HG03280 (cell line): ENCODE measurements around the gene DSTN.

ENCODE experiments used
- ATAC-seq: cut with Tn5 transposase; IDR thresholded peaks from one replicate; pipeline ENCODE4 v1.9.1; 2021; ENCODE audit warnings: mild to moderate bottlenecking, moderate library complexity; ENCODE audit not compliant: unreplicated experiment

DSTN gene

DNA sequence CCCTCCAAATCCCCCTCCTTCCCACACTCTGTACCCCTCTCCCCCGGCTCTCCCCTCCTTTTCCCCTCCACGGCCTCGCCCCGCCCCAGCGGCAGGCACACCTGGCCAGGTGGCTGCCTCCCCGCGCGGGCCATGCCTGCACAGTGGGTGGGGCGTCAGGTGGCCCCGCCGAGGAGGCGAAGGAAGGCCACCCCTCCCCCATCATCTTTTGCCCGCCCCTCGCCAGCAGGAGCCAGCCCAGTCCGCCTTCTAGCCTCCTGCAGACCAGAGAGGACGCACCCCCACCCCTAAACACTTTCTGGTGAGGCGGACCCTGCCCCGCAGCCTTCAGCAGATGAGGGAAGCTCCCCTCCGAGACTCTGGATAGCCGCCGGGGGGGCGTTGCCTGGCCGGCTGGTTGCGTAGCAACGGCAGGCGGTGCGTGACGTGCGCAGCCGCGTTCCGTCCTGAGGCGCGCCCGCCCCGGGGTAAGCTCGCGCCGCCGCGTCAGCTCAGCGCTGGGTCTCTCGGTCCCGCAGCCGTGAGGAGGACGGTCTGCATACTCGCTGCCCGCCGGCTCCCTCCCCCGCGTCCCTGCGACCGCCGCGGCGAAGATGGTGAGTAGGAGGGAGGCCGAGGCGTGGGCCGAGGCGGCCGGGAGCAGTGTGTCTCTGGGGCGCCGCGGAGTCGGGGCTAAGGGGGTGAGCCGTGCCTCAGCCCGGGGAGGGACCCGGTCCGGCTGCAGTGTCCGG, at the start of gene DSTN:
Gene DSTN (plus strand): TSS at position 460 of the 731 bp plus-strand sequence. CDS start 134 bp downstream, at position 594.
- peak; percentile 94 for ATAC-seq

DNA sequence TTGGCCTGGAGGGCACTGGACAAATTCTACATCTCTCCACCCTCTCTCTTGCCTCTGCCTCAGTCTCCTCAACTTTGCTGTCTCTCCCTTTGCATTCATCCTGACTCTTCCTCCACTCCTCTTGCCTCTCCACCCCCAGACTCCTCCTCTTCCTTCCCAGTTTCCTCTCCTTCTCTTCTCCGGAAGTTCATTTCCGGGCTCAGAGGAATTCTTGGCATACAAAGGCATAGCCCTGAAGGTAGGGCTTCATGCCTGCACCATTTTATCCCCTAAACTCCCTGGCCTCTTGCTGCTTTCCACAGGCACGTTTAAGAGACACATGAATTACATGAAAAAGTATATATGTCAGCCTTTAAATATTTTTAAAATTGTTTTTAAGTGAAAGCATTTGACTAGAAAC, 49.3 kb upstream of the DSTN start:
- ATAC-seq, result no peak

DNA sequence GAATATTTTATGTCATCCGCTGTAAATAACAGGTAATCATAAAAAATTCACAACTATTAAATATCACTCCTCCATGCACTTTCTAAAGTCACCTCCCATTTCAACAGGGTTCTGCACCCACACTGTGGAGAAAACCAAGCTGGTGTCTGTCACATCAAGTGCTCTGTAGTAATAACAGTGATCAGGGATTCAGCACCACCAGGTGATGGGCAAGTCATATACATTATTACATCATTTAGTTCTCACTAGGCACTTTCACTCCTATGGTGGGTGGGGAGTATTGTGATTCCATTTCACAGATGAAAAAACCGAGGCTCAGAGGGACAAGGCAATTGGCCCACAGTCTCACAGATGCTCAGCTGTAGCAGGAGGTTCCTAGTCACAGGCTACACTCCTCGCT, 47.3 kb upstream of the DSTN start:
- no peak for ATAC-seq

DNA sequence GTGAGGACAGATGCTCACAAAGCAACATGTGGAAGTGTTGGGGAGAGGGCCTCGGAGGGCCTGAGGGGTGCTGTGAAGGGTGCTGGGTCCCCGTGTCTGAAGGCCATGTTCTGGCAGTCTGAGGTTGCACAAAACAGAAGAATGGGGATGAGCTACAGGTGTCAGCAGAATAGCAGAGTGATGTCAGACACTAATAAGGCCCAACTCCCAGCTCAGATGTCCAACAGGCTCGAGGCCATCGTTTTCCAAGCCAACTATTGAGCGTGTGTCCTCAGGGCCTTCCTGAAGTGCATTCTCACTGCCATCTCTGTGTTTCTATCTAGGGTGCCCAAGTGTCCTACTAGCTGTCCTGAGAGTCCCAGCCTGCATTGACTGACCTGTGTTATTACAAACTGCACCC, 46.5 kb upstream of the DSTN start:
- no peak for ATAC-seq

DNA sequence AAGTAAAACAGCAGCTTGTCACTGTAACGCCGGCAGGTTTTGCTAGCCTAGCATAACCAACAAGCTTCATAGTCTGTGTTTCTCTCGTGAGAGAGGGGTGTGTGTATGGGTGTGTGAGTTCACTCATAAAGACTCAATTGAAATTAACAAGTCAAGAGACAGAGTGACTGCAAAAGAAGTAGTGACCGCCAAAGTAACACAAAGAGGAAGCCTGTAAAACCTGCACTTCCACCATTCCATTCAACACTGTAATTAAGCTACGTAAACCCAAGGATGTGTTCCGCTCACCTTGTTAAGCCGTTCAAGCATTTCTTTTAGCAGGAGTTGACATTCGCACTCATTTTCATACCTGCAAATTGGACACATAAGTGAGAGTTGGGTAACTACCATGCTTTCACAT, 45.3 kb upstream of the DSTN start:
- no peak for ATAC-seq

DNA sequence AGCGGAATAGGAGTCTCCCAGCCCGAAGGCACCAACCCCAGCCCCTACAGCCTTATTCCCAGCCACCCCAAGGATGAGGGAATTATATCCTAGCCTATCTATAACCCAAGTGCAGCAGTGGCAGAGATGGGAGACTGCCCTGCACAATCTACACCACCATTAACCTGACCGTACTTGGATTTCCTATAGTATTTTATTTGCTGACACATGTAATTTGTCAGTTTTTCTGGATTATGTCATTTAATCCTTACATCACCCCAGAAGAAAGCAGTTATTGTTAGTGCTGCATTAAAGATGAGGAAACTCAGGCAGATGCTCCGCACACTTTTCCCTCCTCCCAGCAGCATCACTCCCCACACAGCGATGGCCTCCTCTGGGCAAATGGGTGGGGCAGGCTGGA, 44.7 kb upstream of the DSTN start:
- ATAC-seq, result no peak

DNA sequence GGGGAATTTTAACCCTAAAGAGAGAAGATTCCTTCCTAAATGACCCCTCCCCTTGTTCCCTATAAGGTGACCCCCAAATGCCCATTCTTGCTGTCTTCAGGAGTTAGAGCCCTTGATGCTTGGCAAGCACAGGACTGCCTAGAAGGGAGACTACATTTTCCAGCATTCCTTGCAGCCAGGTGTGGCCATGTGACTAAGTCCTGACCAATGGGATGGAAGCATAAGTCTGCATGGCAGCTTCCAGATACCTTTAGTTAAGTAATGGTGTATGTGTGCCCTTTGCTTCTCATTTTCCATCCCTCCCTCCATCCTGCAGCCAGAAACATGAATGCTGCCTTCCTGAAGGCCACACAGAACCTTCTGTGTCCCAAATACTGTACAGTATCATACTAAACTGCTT, 44.2 kb upstream of the DSTN start:
- no peak for ATAC-seq

DNA sequence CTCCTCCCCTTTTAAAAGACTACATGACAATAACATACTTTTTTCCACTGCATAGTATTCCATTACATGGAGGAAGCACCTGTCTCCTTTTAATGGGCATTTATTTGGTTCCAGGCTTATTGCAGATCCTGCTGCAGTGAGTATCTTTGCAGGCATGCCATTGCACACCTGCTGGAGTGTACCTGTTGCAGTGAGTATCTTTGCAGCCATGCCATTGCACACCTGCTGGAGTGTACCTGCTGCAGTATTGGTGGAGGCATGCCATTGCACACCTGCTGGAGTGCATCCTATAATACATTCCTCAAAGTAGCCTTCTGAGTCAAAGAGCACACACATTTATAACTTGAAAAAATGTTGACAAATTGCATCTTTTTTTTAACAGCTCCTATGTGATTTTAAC, 40.3 kb upstream of the DSTN start:
- ATAC-seq, result no peak

DNA sequence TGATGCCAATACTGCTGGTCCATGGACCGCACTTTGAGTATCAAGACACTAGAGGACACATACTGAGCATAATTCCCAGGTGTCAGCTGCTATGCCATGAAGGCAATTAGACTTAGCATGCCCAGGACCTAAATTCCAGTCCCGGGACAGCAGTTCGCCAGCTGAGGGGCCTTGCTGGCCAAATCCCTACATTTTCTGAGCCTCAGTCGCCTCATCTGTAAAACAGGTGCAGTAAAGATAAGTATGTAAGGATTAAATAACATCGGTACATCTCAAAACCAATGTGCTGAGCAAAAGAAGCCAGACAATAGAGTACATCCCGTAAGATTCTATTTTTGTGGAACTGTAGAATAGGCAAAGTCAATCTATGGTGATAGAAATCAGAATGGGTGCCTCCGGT, 39.7 kb upstream of the DSTN start:
- ATAC-seq, result no peak

DNA sequence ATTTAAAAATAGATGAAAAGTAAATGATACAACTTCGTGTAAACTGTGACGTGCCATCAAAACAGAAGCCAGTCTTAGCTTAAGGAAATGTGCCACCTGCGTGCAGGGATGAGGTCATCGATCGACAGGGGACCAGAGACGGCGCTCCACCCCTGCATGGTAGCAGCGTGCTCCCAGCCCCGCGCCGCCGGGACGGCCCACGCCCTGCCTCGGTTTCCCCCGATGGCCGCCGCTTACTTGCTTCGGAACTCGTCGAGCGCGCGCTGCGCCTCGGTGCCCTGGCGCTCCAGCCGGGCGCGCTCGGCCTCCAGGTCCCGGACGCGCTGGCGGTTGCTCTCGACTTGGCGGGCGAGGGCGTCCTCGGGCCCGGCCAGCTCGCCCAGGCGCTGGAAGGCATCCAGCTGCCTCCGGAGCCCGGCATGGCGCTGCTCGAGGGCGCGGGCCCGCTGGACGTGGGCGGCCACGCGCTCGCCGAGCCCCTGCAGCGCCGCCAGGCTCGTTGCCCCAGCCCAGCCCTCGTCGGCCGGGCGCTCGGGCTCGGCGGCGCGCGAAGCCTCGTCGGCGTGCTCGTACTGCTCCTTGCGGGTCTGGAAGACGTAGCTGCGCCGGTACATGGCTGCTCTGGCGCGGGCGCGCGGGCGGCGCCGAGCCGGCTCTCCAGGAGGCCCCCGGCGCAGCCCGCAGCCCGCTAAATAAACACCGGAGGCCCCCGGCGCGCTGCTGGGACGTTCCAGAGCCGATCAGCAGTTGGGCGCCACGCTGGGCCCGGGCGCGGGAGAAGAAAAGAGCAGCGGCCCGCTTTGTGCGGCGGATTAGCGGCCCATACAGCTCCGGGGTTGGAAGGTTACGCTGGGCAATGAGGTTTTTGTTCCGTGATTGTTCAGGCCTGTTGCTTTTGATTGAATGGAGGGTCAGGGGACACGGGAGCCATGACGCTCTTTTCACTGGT, 38.9 kb upstream of the DSTN start, which contains the start of gene BFSP1:
Gene BFSP1 (minus strand): TSS at position 664 of the 949 bp plus-strand sequence. CDS start 50 bp downstream, at position 614.
- peak; percentile 55 for ATAC-seq

DNA sequence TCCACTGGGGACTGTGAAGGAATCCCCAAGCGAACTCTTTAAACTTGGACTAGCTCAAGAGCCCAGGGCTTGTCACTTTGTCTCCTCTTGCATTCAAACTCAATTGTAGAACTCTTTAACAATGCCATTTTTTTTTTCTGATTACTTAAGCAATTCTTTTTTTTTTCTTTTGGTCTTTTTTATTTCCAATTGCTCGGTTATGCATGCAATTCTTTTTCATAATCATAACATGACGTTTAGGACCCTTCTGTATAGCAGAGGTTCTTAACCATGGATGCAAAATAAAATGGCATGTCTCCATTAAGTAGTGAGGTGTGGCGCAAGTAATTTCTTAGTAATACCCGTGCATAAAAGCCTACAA, 38.2 kb upstream of the DSTN start:
- no peak for ATAC-seq

DNA sequence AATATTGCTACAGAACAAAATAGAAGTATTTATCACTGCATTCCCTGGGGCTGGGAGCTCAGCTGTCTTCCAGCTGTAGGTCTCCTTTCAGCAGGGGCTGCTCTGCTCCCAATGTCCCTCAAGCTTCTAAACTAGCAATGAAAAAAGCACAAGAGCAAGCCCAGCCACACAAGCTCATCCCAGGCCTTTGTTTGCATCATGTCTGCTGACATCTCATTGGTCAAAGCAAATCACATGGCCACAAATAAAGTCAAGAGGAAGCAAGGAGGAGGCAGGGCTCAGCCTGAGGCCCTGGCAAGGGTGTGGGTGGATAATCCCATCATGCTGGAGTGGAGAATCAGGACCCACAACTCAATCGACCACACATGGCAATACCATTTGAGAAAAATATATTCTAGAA, 36.5 kb upstream of the DSTN start:
- no peak for ATAC-seq

DNA sequence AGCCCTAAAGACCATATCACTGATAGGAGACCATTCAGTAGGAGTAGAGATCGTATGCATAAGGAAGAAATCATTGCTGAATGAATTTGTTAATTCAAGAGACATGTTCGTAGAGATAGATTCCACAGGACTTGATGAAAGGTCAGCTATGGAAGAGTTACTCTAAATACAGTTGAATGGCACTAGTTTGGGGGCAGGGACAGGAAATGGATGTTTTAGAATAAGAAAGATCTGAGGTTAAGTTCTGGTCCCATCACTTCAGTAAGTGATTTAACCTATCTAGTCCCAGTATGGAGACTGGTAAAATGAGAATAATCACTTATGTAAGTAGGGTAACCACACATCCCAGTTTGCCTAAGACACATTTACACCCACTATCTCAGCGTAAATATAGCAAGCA, 35.8 kb upstream of the DSTN start:
- ATAC-seq, result no peak

DNA sequence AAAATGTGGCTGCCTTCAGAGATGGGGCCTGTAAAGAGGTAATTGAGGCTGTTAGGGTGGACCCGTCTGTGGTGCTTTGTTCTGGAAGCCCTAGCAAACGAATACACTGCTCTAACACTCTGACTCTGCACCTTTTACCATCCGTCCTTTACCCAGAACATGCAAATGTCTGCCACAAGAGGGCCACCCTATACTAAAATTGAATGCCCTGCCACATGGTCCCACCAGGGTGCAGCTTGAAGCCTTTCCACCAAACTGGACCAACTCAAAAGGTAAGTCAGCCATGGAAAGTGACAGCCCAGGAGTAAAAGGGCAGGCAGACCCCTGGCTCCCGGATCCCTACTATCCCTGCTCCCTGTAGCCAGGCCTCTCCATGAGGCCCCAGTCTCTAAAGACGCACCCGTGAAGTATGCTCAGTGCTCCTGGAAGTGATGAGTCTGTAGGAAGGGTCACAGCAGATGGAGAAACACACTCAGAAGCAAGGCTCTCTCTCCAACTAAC, 32.9 kb upstream of the DSTN start:
- ATAC-seq, result peak; percentile 82

DNA sequence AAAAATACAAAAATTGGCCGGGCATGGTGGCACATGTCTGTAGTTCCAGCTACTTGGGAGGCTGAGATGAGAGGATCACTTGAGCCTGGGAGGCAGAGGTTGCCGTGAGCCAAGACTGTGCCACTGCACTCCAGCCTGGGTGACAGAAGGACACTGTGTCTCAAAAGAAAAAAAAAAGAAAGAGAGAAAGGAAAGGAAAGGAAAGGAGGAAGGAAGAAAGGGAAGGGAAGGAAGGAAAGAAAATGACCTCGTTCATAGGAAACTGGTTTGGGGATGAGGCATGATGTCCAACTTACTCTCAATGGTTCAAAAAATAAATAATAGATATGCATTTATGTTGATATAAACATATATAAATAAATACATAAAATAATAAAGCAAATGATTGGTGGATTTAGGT, 31.9 kb upstream of the DSTN start:
- ATAC-seq, result no peak

DNA sequence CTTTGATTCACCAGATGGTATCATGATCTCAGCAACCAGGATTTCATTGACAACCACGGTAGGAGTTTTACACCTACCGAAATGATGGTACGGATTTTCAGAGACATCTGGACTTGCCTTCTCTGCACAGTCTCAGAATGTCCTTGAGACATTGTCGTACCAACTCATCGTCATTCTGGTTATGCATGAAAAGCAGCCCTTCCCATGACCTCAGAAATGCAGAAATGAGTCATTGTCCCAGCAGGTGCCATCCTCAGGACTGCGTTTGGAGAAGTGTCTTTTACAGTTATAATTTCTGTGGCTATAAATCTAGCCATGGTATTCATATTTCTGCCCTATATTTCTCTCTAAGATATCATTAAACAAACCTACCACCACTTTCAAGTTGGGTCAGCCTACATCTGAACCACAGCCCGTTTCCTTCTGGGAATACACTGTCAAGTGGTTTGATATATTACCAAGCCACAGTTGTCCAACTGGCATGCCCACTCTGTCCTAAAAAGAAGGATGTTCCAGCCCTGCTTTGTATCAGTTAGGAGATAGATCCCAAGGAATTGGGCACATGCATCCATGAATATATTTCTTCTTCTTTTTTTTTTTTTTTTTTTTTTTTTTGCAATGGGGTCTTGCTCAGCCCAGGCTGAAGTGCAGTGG, 31.2 kb upstream of the DSTN start:
- peak; percentile 66 for ATAC-seq

DNA sequence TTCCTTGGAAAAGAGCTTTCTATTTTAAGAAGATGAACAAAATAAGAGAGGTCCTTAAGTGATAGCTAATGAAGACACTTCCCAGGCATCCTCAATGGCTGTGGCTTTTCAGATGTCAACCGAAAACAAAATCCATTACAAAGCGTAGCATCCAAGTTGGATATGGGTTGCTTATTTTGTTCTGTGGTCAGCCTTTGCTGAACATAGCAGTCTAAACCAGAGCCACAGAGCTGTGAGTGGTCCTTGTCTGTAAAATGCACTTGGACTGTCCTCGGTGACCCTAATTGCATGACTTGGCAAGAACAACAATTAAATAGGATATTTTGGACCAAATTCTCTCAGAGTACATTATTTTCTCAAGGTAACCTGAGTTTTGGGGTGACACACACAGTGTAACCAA, 28.3 kb upstream of the DSTN start:
- ATAC-seq, result no peak

DNA sequence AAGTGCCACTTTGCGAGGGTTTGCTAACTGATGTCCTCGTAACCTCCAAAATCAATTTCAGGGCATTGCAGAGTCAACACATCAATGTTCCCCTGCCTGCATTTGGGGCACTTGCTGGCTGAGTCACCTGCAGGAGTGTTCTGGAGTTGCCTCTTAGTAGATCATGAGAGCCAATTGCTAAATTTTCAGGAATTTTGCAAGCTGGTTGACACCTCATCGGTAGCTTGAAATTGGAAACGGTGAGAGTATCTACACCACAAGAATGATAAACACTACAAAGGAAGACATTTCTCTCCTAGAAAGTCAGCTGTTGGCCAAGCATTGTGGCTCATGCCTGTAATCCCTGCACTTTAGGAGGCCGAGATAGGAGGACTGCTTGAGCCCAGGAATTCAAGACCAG, 27.9 kb upstream of the DSTN start:
- ATAC-seq, result no peak

DNA sequence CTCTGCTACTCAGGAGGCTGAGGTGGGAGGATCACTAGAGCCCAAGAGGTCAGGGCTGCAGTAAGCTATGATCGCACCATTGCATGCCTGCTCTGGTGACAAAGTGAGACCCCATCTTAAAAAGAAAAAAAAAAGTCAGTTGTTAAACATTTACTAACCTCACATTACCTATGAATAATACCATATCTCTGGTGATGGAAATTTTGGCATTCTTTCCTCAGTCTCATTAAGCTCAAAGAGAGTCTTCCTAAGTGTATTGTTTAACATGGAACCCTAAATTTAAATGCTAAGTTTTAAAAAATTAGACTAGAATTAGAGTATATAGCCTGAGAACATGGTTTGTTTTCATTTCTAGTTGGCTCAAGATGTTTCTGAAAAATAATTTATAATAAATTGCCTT, 27.4 kb upstream of the DSTN start:
- ATAC-seq, result no peak

DNA sequence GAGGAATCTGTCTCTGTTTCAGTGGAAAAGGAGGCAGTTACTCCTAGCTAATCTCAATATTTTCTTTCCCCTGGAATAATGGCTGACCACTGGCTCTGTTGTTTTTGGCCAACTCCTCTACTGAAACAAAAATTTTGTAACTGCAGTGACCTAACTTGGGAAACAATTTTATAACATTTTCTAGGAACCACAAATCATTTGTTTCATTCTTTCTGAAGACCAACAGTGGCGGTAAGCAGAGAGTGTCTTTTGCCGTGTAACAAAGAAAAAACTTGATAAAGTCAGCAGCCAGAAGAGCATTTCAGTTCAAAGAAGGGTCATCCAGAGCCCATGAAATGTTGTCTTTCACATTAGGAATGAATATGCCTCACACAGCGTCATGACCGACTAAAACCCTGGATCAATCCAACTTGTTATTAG, 26.9 kb upstream of the DSTN start:
- ATAC-seq, result no peak

DNA sequence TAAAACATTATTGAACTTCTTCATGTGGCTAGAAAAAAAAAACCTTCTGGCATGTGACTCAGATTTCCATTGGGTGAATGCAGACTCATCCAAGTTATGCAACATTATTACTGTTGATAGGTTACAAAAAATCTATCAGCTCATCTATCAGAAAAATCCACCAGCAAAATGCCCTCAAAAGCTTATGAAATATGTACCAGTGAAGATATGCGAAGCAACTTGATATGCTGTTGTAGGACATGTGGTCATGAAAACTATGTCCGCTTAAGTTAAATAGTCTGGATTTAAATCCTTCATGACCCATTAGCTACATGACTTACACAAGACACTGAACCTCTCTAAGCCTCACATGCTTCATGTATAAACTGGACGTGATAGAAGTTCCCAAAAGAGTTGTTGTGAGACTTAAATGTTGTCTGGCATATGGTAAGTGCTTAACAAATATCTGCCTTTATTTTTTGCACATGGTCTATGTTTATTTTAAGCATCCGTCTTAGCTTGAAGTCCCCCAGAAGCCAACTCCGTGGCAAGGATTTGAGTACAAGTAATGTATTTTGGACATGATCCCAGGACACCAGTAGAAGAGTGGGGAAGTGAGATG, 26.2 kb upstream of the DSTN start:
- ATAC-seq, result no peak
